HepG2 (cell line): ENCODE data around the gene FAM120B. TPM values are rescaled to one million over a fixed set of nuclear protein-coding genes. Genes with fewer than 3 reads are reported as not detected.

Experiments
- ATAC-seq: fragments of 200-7000 bp; cut with Tn5 transposase; 3 replicates; pipeline ENCODE4 v1.9.1; 2020; ENCODE audit warnings: mild to moderate bottlenecking, moderate library complexity
- BruUV-seq: library from RNA; stranded (reverse); fragments of 400-500 nt; replicated peaks from 2 replicates; lab custom pipeline; 2021; lab: Mats Ljungman, UMichigan
- CTCF ChIA-PET: fragments of 300-600 bp; formaldehyde crosslinking; extraction: SDS; loops from one replicate; lab custom pipeline; 2021; ENCODE audit warnings: low total read pairs, inconsistent platforms, low intra/inter-chr PET ratio; lab: Yijun Ruan, JAX
- POLR2A ChIA-PET: fragments of 350-600 bp; sonication (Branson Sonifier 250); formaldehyde crosslinking; loops from one replicate; lab custom pipeline; 2020; ENCODE audit warnings: antibody characterized with exemption, inconsistent platforms; lab: Yijun Ruan, JAX
- DNase-seq: peaks from one replicate; pipeline ENCODE4 v3.0.0-alpha.2; 2015; ENCODE audit warnings: low spot score
- FAIRE-seq: peaks from 3 replicates; lab custom pipeline; 2011; peaks lifted over from hg19 to GRCh38; lab: Jason Lieb, UNC
- H2AFZ ChIP-seq: one replicate; pipeline ENCODE4 v1.6.1; 2011; ENCODE audit warnings: low read length, inconsistent platforms
- H3K27ac ChIP-seq: fragments of 300-600 bp; 3 replicates; pipeline ENCODE4 v1.8.0; 2011; ENCODE audit warnings: mixed run types, mild to moderate bottlenecking, mixed read lengths, low read length, inconsistent platforms; ENCODE audit not compliant: insufficient read depth; ENCODE audit errors: extremely low read length
- H3K27me3 ChIP-seq, 2 experiments: fragments of 200-600 bp in 1 of 2; 2 replicates in 1 of 2; 3 replicates in 1 of 2; pipeline versions ENCODE4 v1.6.0 to v1.8.0; 2011; ENCODE audit warnings: low read length in 2 of 2, mild to moderate bottlenecking in 2 of 2, moderate library complexity in 2 of 2, inconsistent platforms in 1 of 2; ENCODE audit not compliant: insufficient read depth in 2 of 2, control insufficient read depth in 1 of 2
- H3K36me3 ChIP-seq, 2 experiments: fragments of 200-600 bp in 1 of 2; replicated peaks in 1 of 2; 2 replicates in 1 of 2; 3 replicates in 1 of 2; pipeline versions ENCODE4 v1.5.1 to v1.8.0; 2011; ENCODE audit warnings: low read length in 2 of 2, inconsistent platforms in 1 of 2; ENCODE audit not compliant: insufficient read depth in 2 of 2, control insufficient read depth in 1 of 2
- H3K4me1 ChIP-seq: 2 replicates; pipeline ENCODE4 v1.5.1; 2012; ENCODE audit warnings: low read length, inconsistent platforms; ENCODE audit not compliant: insufficient read depth
- H3K4me2 ChIP-seq: 2 replicates; pipeline ENCODE4 v1.6.0; 2011; ENCODE audit warnings: low read depth, low read length, inconsistent platforms
- H3K4me3 ChIP-seq, 3 experiments: fragments of 200-600 bp in 1 of 3; sonication (generic), shearing (Covaris generic) in 1 of 3; replicated peaks in 1 of 3; 2 replicates each; pipeline ENCODE4 v1.5.1; 2011 to 2016; ENCODE audit warnings: low read length in 3 of 3, inconsistent platforms in 2 of 3, low read depth in 2 of 3, mild to moderate bottlenecking in 2 of 3, control low read depth in 1 of 3, mixed read lengths in 1 of 3; ENCODE audit not compliant: insufficient read depth in 1 of 3
- H3K79me2 ChIP-seq: one replicate; pipeline ENCODE4 v1.6.1; 2011; ENCODE audit warnings: low read length, inconsistent platforms; ENCODE audit not compliant: insufficient read depth
- H3K9ac ChIP-seq: 2 replicates; pipeline ENCODE4 v1.6.0; 2011; ENCODE audit warnings: mild to moderate bottlenecking, low read depth, low read length, inconsistent platforms; ENCODE audit not compliant: insufficient read depth
- H3K9me3 ChIP-seq: 2 replicates; pipeline ENCODE4 v1.5.1; 2012; ENCODE audit warnings: mild to moderate bottlenecking, low read length
- H4K20me1 ChIP-seq: 2 replicates; pipeline ENCODE4 v1.6.0; 2011; ENCODE audit warnings: inconsistent platforms, mild to moderate bottlenecking, low read length, moderate library complexity; ENCODE audit not compliant: insufficient read depth
- ELF1 ChIP-seq: sonication (generic); formaldehyde crosslinking; IDR thresholded peaks from 2 replicates; pipeline ENCODE4 v1.4.0; 2020; ENCODE audit warnings: missing genetic modification reagents
- HNRNPH1 ChIP-seq: fragments of 200-400 bp; formaldehyde crosslinking; optimal IDR thresholded peaks from 2 replicates; pipeline ENCODE3; 2017; ENCODE audit warnings: mild to moderate bottlenecking, low read depth, low read length
- IRF2 ChIP-seq: IDR thresholded peaks from 2 replicates; pipeline ENCODE4 v1.6.1; 2018; ENCODE audit warnings: missing genetic modification reagents, missing compliant biosample characterization
- MZF1 ChIP-seq: sonication (generic); formaldehyde crosslinking; IDR thresholded peaks from 2 replicates; pipeline ENCODE4 v1.8.1; 2023; ENCODE audit warnings: mild to moderate bottlenecking, missing genetic modification reagents, borderline replicate concordance
- NCOR1 ChIP-seq: fragments of 200-600 bp; sonication (generic); IDR thresholded peaks from 2 replicates; pipeline ENCODE4 v1.7.0; 2017; ENCODE audit warnings: antibody characterized with exemption, low read length, borderline replicate concordance
- RAD21 ChIP-seq: fragments of 450-650 bp; formaldehyde crosslinking; IDR thresholded peaks from 2 replicates; pipeline ENCODE4 v1.5.0; 2020; ENCODE audit warnings: mild to moderate bottlenecking
- RXRA ChIP-seq: sonication (generic); formaldehyde crosslinking; IDR thresholded peaks from 2 replicates; pipeline ENCODE4 v1.5.1; 2020; ENCODE audit warnings: missing genetic modification reagents
- SP5 ChIP-seq: IDR thresholded peaks from 2 replicates; pipeline ENCODE4 v1.6.1; 2016; ENCODE audit warnings: low read depth, borderline replicate concordance
- ZNF180 ChIP-seq: sonication (generic); formaldehyde crosslinking; IDR thresholded peaks from 2 replicates; pipeline ENCODE4 v1.4.0; 2020; ENCODE audit warnings: low read depth, missing genetic modification reagents, borderline replicate concordance
- ZNF274 ChIP-seq: sonication (generic); formaldehyde crosslinking; IDR thresholded peaks from 2 replicates; pipeline ENCODE4 v1.5.1; 2020; ENCODE audit warnings: mild to moderate bottlenecking, missing genetic modification reagents
- ZNF33B ChIP-seq: sonication (generic); formaldehyde crosslinking; IDR thresholded peaks from 2 replicates; pipeline ENCODE4 v1.5.1; 2020; ENCODE audit warnings: mild to moderate bottlenecking, missing genetic modification reagents
- ZNF431 ChIP-seq: sonication (generic); formaldehyde crosslinking; IDR thresholded peaks from 2 replicates; pipeline ENCODE4 v1.9.0; 2022; ENCODE audit warnings: missing genetic modification reagents, low read depth, mild to moderate bottlenecking, borderline replicate concordance
- ZNF510 ChIP-seq: sonication (generic); formaldehyde crosslinking; IDR thresholded peaks from 2 replicates; pipeline ENCODE4 v1.4.0; 2020; ENCODE audit warnings: low read depth, mild to moderate bottlenecking, missing genetic modification reagents
- ZSCAN21 ChIP-seq: sonication (generic); formaldehyde crosslinking; IDR thresholded peaks from 2 replicates; pipeline ENCODE4 v1.8.0; 2022; ENCODE audit warnings: mild to moderate bottlenecking, missing genetic modification reagents, moderate library complexity, borderline replicate concordance
- WGBS: methylation state at CpG from one replicate; pipeline ENCODE4 v1.1.6; 2017; ENCODE audit warnings: low lambda C conversion rate; 5-methylcytosine and 5-hydroxymethylcytosine counted together
- in situ Hi-C: cut with HindIII; loops from 2 replicates; pipeline ENCODE4 v1.10.0; 2017; ENCODE audit warnings: low pct_unique_long_range_greater_than_20kb; ENCODE audit not compliant: extremely low pct_ligation_motif_present
- intact Hi-C: fragments of 100-400 bp; cut with micrococcal nuclease; formaldehyde crosslinking; loops from one replicate; pipeline ENCODE4 v1.10.0; 2022; ENCODE audit not compliant: unreplicated experiment
- polyA plus RNA-seq, 8 experiments: library from polyadenylated mRNA; depleted of rRNA in 3 of 8; stranded (reverse) in 7 of 8; unstranded in 1 of 8; fragments of >200 nt; fragmentation: Illumina TruSeq in 4 of 8; extraction: Trizol in 4 of 8; gene quantifications; 2 replicates each; pipeline versions ENCODE4 v1.2.1 to v1.2.3, GENCODE V29; 2011 to 2016; ENCODE audit warnings: low read depth in 4 of 8, missing spikeins in 1 of 8, mixed read lengths in 1 of 8; ENCODE audit not compliant: insufficient read depth in 1 of 8
- total RNA-seq, 5 experiments: library from RNA; depleted of rRNA; stranded (reverse); fragments of >200 nt; fragmentation: Illumina TruSeq; extraction: Trizol; gene quantifications; 2 replicates each; pipeline ENCODE4 v1.2.3, GENCODE V29; 2016; ENCODE audit warnings: low read depth in 1 of 5
- TF ChIP-seq, protein P1 (sequence below): sonication (generic); formaldehyde crosslinking; IDR thresholded peaks from 2 replicates; pipeline ENCODE4 v1.4.0; 2020; ENCODE audit warnings: missing genetic modification reagents, borderline replicate concordance
- TF ChIP-seq, protein P2 (sequence below): sonication (generic); formaldehyde crosslinking; IDR thresholded peaks from 2 replicates; pipeline ENCODE4 v1.8.0; 2022; ENCODE audit warnings: mild to moderate bottlenecking, missing genetic modification reagents, moderate library complexity
- TF ChIP-seq, protein P3 (sequence below): sonication (generic); formaldehyde crosslinking; IDR thresholded peaks from 2 replicates; pipeline ENCODE4 v1.8.0; 2022; ENCODE audit warnings: missing genetic modification reagents, mild to moderate bottlenecking, inconsistent platforms, borderline replicate concordance
- TF ChIP-seq, protein P4 (sequence below): sonication (generic); formaldehyde crosslinking; conservative IDR thresholded peaks from 2 replicates; pipeline ENCODE4 v1.4.0; 2020; ENCODE audit warnings: missing genetic modification reagents

Gene FAM120B
- total and polyA plus RNA-seq, 2 of the 13 experiments (the other 11 are each of a cell fraction or from before 2014, with no cell fraction given): 9.2 to 10.7 TPM

DNA sequence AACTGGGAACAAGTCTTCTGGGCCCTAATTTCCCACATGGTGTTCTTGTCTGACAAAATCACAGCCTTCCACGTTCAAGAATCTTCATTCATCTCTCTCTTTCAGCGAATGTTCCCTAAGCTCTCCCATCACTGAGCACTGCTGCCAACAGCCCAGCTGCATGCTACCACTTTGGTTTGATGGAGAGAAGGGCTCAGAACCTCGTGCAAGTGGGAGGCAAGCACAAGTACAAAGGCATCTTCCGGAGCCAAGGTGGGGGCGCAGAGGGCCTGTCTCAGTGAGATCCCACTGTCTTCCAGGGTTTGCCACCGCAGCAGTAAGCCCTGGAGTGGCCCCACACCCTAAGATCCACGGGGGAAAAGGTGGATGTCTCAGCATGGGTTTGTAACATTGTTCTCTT, 32.9 kb upstream of the FAM120B start (continued):
- TF ChIP-seq, protein P1, sequence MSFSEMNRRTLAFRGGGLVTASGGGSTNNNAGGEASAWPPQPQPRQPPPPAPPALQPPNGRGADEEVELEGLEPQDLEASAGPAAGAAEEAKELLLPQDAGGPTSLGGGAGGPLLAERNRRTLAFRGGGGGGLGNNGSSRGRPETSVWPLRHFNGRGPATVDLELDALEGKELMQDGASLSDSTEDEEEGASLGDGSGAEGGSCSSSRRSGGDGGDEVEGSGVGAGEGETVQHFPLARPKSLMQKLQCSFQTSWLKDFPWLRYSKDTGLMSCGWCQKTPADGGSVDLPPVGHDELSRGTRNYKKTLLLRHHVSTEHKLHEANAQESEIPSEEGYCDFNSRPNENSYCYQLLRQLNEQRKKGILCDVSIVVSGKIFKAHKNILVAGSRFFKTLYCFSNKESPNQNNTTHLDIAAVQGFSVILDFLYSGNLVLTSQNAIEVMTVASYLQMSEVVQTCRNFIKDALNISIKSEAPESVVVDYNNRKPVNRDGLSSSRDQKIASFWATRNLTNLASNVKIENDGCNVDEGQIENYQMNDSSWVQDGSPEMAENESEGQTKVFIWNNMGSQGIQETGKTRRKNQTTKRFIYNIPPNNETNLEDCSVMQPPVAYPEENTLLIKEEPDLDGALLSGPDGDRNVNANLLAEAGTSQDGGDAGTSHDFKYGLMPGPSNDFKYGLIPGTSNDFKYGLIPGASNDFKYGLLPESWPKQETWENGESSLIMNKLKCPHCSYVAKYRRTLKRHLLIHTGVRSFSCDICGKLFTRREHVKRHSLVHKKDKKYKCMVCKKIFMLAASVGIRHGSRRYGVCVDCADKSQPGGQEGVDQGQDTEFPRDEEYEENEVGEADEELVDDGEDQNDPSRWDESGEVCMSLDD (CRISPR knock-in tag): no peak
- no peak for TF ChIP-seq ZNF510 (CRISPR knock-in tag)
- no peak for TF ChIP-seq MZF1
- TF ChIP-seq ZNF431: no peak

DNA sequence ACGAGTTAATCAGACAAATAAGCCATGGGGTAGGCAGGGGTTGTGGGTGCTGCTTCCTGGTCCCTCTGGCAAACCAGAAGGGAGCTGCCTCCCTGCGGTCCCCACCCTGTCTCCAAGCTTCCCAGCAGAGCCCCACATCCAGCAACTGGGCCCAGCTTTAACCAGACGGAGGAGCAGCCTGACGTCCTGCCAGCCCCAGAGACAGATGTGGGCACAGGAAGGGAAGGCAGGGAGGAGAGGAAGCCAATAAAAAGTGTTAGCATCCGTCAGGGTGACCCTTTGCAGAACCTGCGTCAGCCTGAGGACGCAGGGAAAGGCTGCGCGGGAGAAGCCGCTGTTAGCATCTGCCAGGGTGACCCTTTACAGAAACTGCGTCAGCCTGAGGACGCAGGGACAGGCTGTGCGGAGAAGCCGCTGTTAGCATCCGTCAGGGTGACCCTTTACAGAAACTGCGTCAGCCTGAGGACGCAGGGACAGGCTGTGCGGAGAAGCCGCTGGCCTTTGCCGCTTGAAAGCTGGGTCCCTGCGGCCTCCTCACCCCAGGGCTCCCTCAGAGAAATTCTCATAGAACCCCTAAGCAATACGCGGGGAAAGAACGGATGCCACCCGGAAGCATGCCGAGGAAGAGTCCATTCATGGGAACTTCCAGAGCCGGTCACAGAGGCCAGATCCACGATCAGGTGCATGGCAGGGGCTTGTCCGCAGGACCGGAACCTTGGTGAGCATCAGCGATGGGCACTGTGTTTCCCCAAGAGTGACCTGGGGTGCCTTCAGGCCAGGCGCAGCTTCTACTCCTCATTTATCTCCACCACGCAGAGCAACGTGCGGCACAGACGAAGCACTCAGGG, 31.6 kb upstream of the FAM120B start:
- ChIA-PET POLR2A (no interaction called here), CTCF (no interaction called here)
- ATAC-seq (no peak), DNase-seq (no peak), FAIRE-seq (no peak)
- no peaks in the 10 kb centered on the region for H3K9me3 ChIP-seq
- BruUV-seq: no TSS peak
- no peak overlapping the region for H2AFZ ChIP-seq
- no peak overlapping the region for H3K27ac ChIP-seq
- no peak overlapping the region for H3K4me3 ChIP-seq
- no peak overlapping the region for H3K9ac ChIP-seq
- H4K20me1 ChIP-seq: no peaks in the 10 kb centered on the region
- no peaks in the 10 kb centered on the region for H3K36me3 ChIP-seq
- in situ Hi-C loops (no loop called here), intact Hi-C loops (no loop called here)
- peaks cover 2% of the 10 kb centered on the region; the same call in 1 of the 2 replicates for H3K4me1 ChIP-seq
- H3K79me2 ChIP-seq: no peaks in the 10 kb centered on the region
- peaks cover 32 to 85% of the 10 kb centered on the region in 2 experiments for H3K27me3 ChIP-seq
- 47% methylated on average over 36 of the region's 36 CpGs for WGBS
- H3K4me2 ChIP-seq: no peak overlapping the region
- no peak for TF ChIP-seq IRF2 (CRISPR knock-in tag)
- TF ChIP-seq NCOR1: no peak
- no peak for TF ChIP-seq SP5
- no peak for TF ChIP-seq ZSCAN21 (CRISPR knock-in tag)
- no peak for TF ChIP-seq RXRA (CRISPR knock-in tag)
- no peak for TF ChIP-seq HNRNPH1
- TF ChIP-seq, protein P2, sequence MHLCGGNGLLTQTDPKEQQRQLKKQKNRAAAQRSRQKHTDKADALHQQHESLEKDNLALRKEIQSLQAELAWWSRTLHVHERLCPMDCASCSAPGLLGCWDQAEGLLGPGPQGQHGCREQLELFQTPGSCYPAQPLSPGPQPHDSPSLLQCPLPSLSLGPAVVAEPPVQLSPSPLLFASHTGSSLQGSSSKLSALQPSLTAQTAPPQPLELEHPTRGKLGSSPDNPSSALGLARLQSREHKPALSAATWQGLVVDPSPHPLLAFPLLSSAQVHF (CRISPR knock-in tag): no peak
- TF ChIP-seq, protein P3, sequence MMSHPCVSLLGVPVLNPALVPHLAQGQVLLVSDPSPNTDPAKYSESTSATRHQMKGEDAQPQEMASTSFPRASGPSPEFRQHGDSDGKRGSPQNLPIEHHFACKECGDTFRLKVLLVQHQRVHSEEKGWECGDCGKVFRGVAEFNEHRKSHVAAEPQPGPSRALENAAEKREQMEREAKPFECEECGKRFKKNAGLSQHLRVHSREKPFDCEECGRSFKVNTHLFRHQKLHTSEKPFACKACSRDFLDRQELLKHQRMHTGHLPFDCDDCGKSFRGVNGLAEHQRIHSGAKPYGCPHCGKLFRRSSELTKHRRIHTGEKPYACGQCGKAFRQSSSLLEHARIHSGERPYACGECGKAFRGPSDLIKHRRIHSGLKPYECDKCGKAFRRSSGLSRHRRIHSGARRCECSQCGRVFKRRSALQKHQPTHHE: no peak
- no peak for TF ChIP-seq ZNF180 (CRISPR knock-in tag)
- TF ChIP-seq ZNF33B: no peak
- TF ChIP-seq RAD21 (CRISPR knock-in tag): no peak
- TF ChIP-seq, protein P4, sequence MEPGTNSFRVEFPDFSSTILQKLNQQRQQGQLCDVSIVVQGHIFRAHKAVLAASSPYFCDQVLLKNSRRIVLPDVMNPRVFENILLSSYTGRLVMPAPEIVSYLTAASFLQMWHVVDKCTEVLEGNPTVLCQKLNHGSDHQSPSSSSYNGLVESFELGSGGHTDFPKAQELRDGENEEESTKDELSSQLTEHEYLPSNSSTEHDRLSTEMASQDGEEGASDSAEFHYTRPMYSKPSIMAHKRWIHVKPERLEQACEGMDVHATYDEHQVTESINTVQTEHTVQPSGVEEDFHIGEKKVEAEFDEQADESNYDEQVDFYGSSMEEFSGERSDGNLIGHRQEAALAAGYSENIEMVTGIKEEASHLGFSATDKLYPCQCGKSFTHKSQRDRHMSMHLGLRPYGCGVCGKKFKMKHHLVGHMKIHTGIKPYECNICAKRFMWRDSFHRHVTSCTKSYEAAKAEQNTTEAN: no peak
- TF ChIP-seq ELF1 (CRISPR knock-in tag): no peak
- TF ChIP-seq ZNF274 (CRISPR knock-in tag): no peak
